ENCODE measurements around the gene GEN1.

- TF ChIP-seq CTCF (IDR thresholded peaks at IDR 0.05) (no peak), POLR2A (IDR thresholded peaks at IDR 0.05) (no peak)
Measured at GRCh38 chr2:17799301-17800120, 45.6 kb downstream of the GEN1 start.

All from uterus (tissue), 2 donors.